Activated CD8-positive, alpha-beta T cell treated with anti-CD3 and anti-CD28 coated beads for 36 hours (primary cell): ENCODE data around the gene SYNJ1. TPM values are rescaled to one million over a fixed set of nuclear protein-coding genes. Genes with fewer than 3 reads are reported as not detected.
A peak's percentile ranks its signal among the peaks of the same experiment; 100 is the strongest.
"Not testable (repeated sequence)": the region's sequence is repeated elsewhere in the genome, so short reads cannot be mapped to it uniquely, and the experiment has no call there.

ENCODE experiments used
- ATAC-seq: fragments of 200-7000 bp; cut with Tn5 transposase; one replicate; pipeline ENCODE4 v1.10.0; 2021; ENCODE audit warnings: mild to moderate bottlenecking, moderate library complexity
- CTCF ChIA-PET: fragments of 350-600 bp; sonication (Branson Sonifier 250); formaldehyde crosslinking; loops from one replicate; lab custom pipeline; 2021; ENCODE audit warnings: antibody characterized with exemption; lab: Charles Lee
- POLR2A ChIA-PET: fragments of 350-600 bp; sonication (Branson Sonifier 250); formaldehyde crosslinking; loops from one replicate; lab custom pipeline; 2021; ENCODE audit warnings: antibody characterized with exemption; lab: Charles Lee
- DNase-seq: peaks from one replicate; pipeline ENCODE4 v3.0.0-alpha.2; 2020
- H3K27ac Mint-ChIP-seq: one replicate; pipeline ENCODE4 v1.8.0; 2021; ENCODE audit warnings: mild to moderate bottlenecking, mixed read lengths
- H3K27me3 Mint-ChIP-seq: one replicate; pipeline ENCODE4 v1.8.0; 2021; ENCODE audit warnings: mixed read lengths
- H3K36me3 Mint-ChIP-seq: one replicate; pipeline ENCODE4 v1.8.0; 2021; ENCODE audit warnings: low read depth, mixed read lengths
- H3K4me1 Mint-ChIP-seq: one replicate; pipeline ENCODE4 v1.8.0; 2021; ENCODE audit warnings: low read depth, mixed read lengths
- H3K4me3 Mint-ChIP-seq: one replicate; pipeline ENCODE4 v1.8.0; 2021; ENCODE audit warnings: mild to moderate bottlenecking, moderate library complexity, mixed read lengths
- H3K9me3 Mint-ChIP-seq: one replicate; pipeline ENCODE4 v1.8.0; 2021; ENCODE audit warnings: mixed read lengths
- intact Hi-C: fragments of 100-400 bp; cut with micrococcal nuclease; formaldehyde crosslinking; loops from one replicate; pipeline ENCODE4 v1.10.0; 2022
- total RNA-seq, 2 experiments: library from RNA; stranded (reverse); gene quantifications; one replicate each; pipeline ENCODE4 v1.2.3, GENCODE V29; 2021
- TF ChIP-seq, protein P1 (sequence below): fragments of 200-600 bp; IDR thresholded peaks from one replicate; pipeline ENCODE4 v1.8.0; 2022; ENCODE audit warnings: antibody characterized with exemption, mild to moderate bottlenecking

The SYNJ1 gene
- total RNA-seq, 2 experiments from 2014 or later = 8.7 to 10.9 TPM

DNA sequence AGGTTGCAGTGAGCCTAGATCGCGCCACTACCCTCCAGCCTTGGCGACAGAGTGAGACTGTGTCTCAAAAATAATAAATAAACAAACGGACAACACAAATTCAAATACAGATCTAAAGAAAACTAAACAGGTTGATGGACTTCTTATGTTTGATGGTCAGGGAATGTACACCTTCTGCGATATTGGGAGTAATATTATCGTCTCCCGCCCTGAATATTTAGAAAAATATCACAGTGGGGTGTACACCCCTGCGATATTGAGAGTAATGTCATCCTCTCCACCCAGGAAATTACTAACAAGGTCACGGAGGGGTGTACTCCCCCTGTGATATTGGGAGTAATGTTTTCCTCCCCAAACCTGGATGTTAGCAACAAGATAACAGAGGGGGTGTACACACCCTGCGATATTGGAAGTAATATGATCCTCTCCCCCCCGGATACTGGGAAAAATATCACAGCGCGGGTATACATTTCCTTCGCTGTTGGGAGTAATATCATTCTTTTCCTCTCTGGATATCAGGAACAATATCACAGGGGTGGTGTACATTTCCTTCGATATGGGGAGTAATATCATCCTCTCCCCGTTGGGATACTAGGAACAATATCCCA lies 114.3 kb downstream of the SYNJ1 start:
- ChIA-PET CTCF (interaction anchor here (1.0 to 5.4 kb wide), 3 partner anchors 14 to 200 kb away, joined by 3 to 67 read pairs (median 4); no protein-coding TSS in a partner anchor), POLR2A (interaction anchor here (1.0 to 1.6 kb wide), 3 partner anchors 24 to 202 kb away, joined by 3 to 8 read pairs (median 3); partner anchors contain the start of gene EVA1C)
- peaks cover 10% of the 10 kb centered on the region for H3K4me1 Mint-ChIP-seq
- TF ChIP-seq, protein P1, sequence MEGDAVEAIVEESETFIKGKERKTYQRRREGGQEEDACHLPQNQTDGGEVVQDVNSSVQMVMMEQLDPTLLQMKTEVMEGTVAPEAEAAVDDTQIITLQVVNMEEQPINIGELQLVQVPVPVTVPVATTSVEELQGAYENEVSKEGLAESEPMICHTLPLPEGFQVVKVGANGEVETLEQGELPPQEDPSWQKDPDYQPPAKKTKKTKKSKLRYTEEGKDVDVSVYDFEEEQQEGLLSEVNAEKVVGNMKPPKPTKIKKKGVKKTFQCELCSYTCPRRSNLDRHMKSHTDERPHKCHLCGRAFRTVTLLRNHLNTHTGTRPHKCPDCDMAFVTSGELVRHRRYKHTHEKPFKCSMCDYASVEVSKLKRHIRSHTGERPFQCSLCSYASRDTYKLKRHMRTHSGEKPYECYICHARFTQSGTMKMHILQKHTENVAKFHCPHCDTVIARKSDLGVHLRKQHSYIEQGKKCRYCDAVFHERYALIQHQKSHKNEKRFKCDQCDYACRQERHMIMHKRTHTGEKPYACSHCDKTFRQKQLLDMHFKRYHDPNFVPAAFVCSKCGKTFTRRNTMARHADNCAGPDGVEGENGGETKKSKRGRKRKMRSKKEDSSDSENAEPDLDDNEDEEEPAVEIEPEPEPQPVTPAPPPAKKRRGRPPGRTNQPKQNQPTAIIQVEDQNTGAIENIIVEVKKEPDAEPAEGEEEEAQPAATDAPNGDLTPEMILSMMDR = no peak
- no peaks in the 10 kb centered on the region for H3K9me3 Mint-ChIP-seq
- H3K4me3 Mint-ChIP-seq = peak overlapping the region; percentile 99
- peak overlapping the region; percentile 81 for H3K27ac Mint-ChIP-seq
- peaks cover 2% of the 10 kb centered on the region for H3K27me3 Mint-ChIP-seq
- no peak for ATAC-seq
- intact Hi-C loops = no loop called here
- DNase-seq = no peak
- peaks cover 10% of the 10 kb centered on the region for H3K36me3 Mint-ChIP-seq

DNA sequence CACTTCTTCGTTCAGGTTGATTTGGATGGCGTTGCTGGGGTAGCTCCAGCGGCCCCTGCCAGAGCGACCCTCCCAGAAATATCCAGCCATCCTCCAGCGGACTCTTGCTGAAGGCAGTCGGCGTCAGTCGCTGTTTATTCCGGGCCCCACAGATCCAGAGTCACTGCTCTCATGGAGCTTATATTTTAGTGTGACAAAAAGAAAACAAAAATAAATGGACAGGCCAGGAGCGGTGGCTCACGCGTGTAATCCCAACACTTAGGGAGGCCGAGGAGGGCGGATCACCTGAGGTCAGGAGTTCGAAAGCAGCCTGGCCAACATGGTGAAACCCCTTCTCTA lies 114.8 kb downstream of the SYNJ1 start:
- H3K9me3 Mint-ChIP-seq = no peaks in the 10 kb centered on the region
- peaks cover 10% of the 10 kb centered on the region for H3K36me3 Mint-ChIP-seq
- TF ChIP-seq, protein P1 = no peak
- CTCF ChIA-PET = interaction anchor here (0.9 to 5.4 kb wide), 4 partner anchors 13 to 220 kb away, joined by 3 to 67 read pairs (median 4); partner anchors contain the start of gene URB1
- intact Hi-C loops = no loop called here
- no peaks in the 10 kb centered on the region for H3K27me3 Mint-ChIP-seq
- peak; percentile 8 for ATAC-seq
- POLR2A ChIA-PET = interaction anchor here (1.0 to 1.6 kb wide), 4 partner anchors 25 to 221 kb away, joined by 3 to 8 read pairs (median 4); partner anchors contain the start of gene EVA1C
- H3K27ac Mint-ChIP-seq = peak overlapping the region; percentile 81
- no peak for DNase-seq
- peaks cover 10% of the 10 kb centered on the region for H3K4me1 Mint-ChIP-seq
- H3K4me3 Mint-ChIP-seq = peak overlapping the region; percentile 99

- intact Hi-C loops = no loop called here
- Mint-ChIP-seq H3K36me3 (peaks cover 14% of the 10 kb centered on the region), H3K4me3 (peak within 1 kb of the TSS; percentile 99), H3K4me1 (peaks cover 10% of the 10 kb centered on the region), H3K27ac (peak within 1 kb of the TSS; percentile 81), H3K27me3 (no peaks in the 10 kb centered on the region), H3K9me3 (no peaks in the 10 kb centered on the region)
- peak; percentile 92 for ATAC-seq
- POLR2A ChIA-PET = interaction anchor here (0.6 to 1.9 kb wide), 7 partner anchors 16 to 333 kb away, joined by 3 to 8 read pairs (median 3); partner anchors contain the start of genes EVA1C and MIS18A
- peak; percentile 93 for DNase-seq
- TF ChIP-seq, protein P1 = no peak
- CTCF ChIA-PET = interaction anchor here (0.6 to 5.4 kb wide), 9 partner anchors 12 to 243 kb away, joined by 3 to 67 read pairs (median 3); partner anchors contain the start of gene URB1
Observed at GRCh38 chr21:32612075-32612998, 115.5 kb downstream of the SYNJ1 start, which contains the start of gene CFAP298. TSS of gene CFAP298 (minus strand) at chr21:32612377. CDS start at chr21:32612243, 134 bp downstream.

- peaks cover 14% of the 10 kb centered on the region for H3K36me3 Mint-ChIP-seq
- ATAC-seq (peak; percentile 28), DNase-seq (peak; percentile 61)
- TF ChIP-seq, protein P1 = no peak
- CTCF ChIA-PET = interaction anchor here (0.9 to 5.4 kb wide), 5 partner anchors 12 to 219 kb away, joined by 3 to 67 read pairs (median 4); no protein-coding TSS in a partner anchor
- POLR2A ChIA-PET = interaction anchor here (1.2 to 1.9 kb wide), 3 partner anchors 197 to 332 kb away, joined by 3 to 8 read pairs (median 8); partner anchors contain the start of genes EVA1C and MIS18A
- H3K4me1 Mint-ChIP-seq = peaks cover 10% of the 10 kb centered on the region
- peak overlapping the region; percentile 81 for H3K27ac Mint-ChIP-seq
- peak overlapping the region; percentile 99 for H3K4me3 Mint-ChIP-seq
- intact Hi-C loops = no loop called here
- H3K27me3 Mint-ChIP-seq = no peaks in the 10 kb centered on the region
- no peaks in the 10 kb centered on the region for H3K9me3 Mint-ChIP-seq
Observed at GRCh38 chr21:32611471-32611997, 116.3 kb downstream of the SYNJ1 start.

- Mint-ChIP-seq H3K36me3 (peaks cover 20% of the 10 kb centered on the region), H3K4me3 (peak overlapping the region; percentile 99), H3K4me1 (peaks cover 11% of the 10 kb centered on the region)
- ATAC-seq, intact Hi-C loops, H3K9me3 Mint-ChIP-seq, H3K27ac Mint-ChIP-seq, DNase-seq, H3K27me3 Mint-ChIP-seq: not testable (repeated sequence)
- POLR2A ChIA-PET = interaction anchor here (1.2 to 1.9 kb wide), 2 partner anchors 197 to 332 kb away, joined by 3 to 8 read pairs; partner anchors contain the start of gene MIS18A
- CTCF ChIA-PET = interaction anchor here (5.4 kb wide), 1 partner anchor 11 kb away, joined by 67 read pairs; no protein-coding TSS in a partner anchor
Observed at GRCh38 chr21:32610940-32611339, 116.9 kb downstream of the SYNJ1 start.
